ENCODE data around the gene RBP4.

Gene RBP4

DNA sequence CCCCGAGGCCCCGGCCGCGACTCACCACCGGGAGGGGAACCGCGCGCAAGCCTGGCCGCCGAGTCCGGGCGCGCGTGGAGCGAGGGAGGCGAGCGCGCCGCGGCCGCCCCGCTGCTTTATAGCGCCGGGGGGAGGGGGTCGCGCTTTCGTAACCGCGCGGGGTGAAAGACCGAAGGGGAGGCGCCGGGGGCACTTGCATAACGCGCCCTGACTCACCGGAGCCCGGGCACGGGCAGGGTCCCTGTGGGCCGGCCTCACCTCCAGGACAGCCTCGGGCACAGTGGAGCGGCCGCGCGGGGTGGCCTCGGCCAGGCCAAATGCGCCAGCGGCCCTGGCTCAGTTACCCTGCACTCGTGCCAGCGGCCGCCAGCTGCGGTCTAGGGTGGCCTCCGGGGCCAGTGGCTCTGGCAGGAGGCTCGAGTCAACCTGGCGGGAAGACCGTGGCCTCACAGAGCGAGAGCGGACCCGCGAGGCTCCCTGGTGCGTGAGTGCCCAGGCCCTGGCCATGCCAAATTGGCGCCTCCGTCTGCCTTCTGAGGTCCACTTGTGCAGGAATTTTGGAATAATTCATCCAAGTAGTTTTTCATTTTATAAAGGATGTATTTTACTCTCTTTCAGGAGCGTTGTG, at the start of gene RBP4:
TSS of gene RBP4 (minus strand) at position 90 of the 628 bp plus-strand sequence. CDS start 207 bp downstream, outside the sequence.
- no peak for DNase-seq (ENCODE audit: extremely low read depth, low read depth)
- 0 out of 2 replicates have a peak within 1 kb of the TSS, but pooled peaks have one; percentile 14 for H3K4me3 ChIP-seq (replicated peaks; ENCODE audit: low read depth, low read length)
- no peak for TF ChIP-seq CTCF (IDR thresholded peaks at IDR 0.05; ENCODE audit: low read depth, low read length, missing control alignments)

DNA sequence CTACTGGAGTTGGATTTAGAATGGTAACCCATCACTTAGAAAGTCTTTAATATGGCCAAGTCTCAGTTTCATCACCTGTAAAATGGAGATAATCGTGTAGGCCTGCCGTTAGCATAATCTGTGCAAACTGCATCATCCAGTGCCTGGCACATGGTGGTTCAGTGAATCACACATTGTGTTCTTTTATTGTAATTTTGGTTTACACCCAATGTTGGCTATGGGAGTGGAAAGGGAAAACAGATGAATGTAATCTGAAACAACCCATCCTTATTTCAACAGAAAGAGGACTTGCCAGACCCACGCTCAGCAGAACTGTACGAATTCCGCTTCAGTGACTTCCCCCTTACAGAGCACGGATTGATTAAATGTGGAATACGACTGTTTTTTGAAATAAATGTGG, 38.8 kb upstream of the RBP4 start:
- no peak overlapping the region for H3K4me3 ChIP-seq (replicated peaks; ENCODE audit: low read depth, low read length)
- no peak for DNase-seq (ENCODE audit: extremely low read depth, low read depth)
- no peak for TF ChIP-seq CTCF (IDR thresholded peaks at IDR 0.05; ENCODE audit: low read depth, low read length, missing control alignments)

DNA sequence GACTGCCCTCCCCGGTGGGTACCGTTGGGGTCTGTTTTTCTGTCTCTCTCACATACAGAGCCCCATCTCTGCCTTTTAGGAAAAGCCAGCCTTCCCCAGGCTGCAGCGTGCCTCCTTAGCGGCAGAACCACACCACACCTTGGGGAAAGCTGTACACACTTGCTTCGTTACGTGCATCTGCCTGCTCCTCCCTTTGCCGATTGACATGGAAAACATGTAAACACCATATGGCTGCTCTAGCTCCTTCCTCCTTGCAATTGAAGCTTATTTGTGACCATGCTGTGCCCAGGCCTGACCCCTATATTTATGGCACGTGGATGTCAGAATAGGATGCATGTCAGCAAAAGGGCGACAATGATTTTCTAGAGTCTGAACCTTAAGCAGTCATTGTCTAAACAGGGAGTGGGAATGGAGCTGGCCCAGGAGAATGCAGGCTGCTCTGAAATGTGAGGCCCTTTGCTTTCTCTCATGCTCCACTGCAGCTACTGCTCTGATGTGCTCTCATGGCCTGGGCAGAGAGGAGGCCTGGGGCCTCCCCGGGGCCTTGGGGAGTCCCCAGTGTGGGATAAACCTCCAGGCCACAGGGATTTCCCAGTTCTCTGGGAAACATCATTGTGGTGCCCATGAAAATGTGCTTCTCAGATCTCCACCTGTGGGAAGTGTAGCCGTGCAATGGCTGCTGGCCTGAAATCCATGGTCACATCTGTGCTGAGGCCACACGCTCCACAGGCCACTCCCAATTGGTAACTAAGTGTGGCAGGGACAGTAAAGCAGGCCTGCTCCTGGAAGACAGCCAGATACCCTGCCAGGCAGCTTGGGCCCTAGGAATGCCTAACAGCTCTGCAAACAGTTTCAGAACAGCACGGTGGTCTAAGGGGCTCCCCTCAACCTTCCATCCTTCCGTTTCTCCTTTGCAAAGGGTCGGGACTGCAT, 29.9 kb upstream of the RBP4 start:
- no peak for DNase-seq (ENCODE audit: extremely low read depth, low read depth)
- TF ChIP-seq CTCF (IDR thresholded peaks at IDR 0.05; ENCODE audit: low read depth, low read length, missing control alignments) = no peak
- no peak overlapping the region for H3K4me3 ChIP-seq (replicated peaks; ENCODE audit: low read depth, low read length)

DNA sequence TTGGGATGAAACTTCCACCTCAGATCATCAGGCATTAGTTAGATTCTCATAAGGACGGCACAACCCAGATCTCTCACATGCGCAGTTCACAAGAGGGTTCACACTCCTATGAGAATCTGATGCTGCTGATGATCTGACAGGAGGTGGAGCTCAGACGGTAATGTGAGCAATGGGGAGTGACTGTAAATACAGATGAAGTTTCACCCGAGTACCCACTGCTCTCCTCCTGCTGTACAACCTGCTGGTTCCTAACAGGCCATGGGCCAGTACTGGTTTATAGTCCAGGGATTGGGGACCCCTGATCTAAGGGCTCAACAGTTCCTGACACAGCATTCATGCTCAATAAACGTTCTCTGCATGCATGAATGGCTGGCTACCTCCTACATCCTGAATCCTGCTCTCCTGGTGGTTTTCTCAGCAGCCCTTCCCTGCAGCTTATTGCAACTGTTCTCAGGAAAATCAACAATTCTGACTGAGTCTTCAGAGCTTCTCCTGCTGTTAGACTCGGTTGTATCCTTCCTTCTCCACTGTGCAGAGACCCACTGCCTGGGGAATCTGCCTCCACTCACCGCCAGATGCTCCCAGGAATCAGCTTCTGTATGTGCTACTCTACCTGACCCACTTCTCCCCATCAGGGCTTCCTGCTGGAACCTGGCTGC, 28.7 kb upstream of the RBP4 start:
- TF ChIP-seq CTCF (IDR thresholded peaks at IDR 0.05; ENCODE audit: low read depth, low read length, missing control alignments) = no peak
- DNase-seq (ENCODE audit: extremely low read depth, low read depth) = no peak
- H3K4me3 ChIP-seq (replicated peaks; ENCODE audit: low read depth, low read length) = no peak overlapping the region

DNA sequence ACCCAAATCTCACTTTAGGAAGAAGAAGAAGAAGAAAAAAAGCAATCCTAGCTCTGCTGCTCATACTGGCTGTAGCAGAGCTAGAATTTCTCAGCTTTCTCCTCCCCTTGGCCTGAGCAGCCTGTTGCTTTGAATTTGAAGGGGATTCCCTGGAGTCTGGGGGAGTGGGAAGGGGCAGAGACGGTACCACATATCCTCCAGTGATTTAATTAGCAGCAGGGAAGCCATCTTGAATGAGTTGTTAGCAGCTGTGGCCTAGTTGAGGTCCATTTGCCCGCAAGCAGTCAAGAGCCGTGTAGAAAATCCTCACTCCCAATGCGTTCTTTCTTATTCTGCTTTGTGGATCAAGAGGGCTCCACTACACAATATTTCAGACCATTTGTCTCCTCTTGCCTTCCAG, 27.8 kb upstream of the RBP4 start:
- DNase-seq (ENCODE audit: extremely low read depth, low read depth) = no peak
- no peak overlapping the region for H3K4me3 ChIP-seq (replicated peaks; ENCODE audit: low read depth, low read length)
- TF ChIP-seq CTCF (IDR thresholded peaks at IDR 0.05; ENCODE audit: low read depth, low read length, missing control alignments) = no peak

DNA sequence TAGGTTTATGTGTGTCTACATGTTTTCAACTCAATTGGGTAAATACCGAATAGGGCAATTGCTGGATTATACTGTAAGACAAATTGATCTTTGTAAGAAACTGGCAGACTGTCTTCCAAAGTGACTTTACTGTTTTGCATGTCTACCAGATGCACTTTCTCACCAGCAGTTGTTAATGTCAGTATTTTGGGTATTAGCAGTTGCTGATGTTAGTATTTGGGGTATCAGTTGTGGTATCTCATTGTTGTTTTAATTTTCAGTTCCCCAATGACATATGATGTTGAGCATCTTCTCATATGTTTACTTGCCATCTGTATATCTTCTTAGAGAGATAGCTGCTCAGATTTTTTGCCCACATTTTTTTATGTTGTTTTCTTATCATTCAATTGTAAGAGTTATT, 21.9 kb upstream of the RBP4 start:
- no peak for DNase-seq (ENCODE audit: extremely low read depth, low read depth)
- H3K4me3 ChIP-seq (replicated peaks; ENCODE audit: low read depth, low read length) = no peak overlapping the region
- TF ChIP-seq CTCF (IDR thresholded peaks at IDR 0.05; ENCODE audit: low read depth, low read length, missing control alignments) = no peak
